ENCODE data around the gene STARD3NL.
"Not testable (repeated sequence)": the region's sequence is repeated elsewhere in the genome, so short reads cannot be mapped to it uniquely, and the experiment has no call there.

Gene STARD3NL, protein sequence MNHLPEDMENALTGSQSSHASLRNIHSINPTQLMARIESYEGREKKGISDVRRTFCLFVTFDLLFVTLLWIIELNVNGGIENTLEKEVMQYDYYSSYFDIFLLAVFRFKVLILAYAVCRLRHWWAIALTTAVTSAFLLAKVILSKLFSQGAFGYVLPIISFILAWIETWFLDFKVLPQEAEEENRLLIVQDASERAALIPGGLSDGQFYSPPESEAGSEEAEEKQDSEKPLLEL

DNA sequence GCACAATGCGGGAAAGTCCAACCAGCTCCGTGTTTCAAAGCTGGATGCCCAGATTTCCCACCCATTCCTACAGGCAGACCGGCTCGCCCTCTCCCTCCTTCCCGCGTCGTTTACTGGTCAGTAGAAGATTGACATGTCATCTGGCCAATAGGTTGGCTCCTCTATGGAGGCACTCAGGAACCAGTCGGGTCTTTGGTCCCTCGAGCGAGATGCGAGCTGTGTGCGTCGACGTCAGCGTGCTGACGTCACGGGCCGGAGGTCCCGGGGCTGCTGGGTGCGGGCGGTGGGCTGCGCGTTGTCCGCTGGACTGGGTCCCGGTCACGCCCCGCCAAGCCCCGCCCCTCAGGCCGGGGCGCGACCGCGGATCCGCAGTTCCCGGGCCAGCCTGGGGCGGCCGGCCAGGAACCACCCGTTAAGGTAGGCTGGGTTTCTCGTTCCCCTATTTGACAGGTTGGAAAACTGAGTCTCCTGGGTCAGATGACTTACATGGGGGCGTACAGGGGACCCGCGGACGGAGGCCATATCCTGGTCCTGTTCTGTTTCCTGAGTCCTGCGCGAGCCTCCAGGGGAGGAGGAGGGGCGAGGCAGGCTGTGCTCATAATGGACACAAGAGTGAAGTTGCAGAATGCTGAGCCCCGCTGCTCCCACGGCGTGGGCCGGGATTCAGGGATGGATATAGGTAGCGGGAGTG, at the start of gene STARD3NL:
Gene STARD3NL, plus strand, starts transcription at position 242 of the 691 bp plus-strand sequence. CDS start 29,260 bp downstream, outside the sequence.
- peak; percentile 56 to 72 (median 61) for DNase-seq

- no peak for DNase-seq
These were observed 48.9 kb upstream of the STARD3NL start for GRCh38 chr7:38129162-38129561.

DNA sequence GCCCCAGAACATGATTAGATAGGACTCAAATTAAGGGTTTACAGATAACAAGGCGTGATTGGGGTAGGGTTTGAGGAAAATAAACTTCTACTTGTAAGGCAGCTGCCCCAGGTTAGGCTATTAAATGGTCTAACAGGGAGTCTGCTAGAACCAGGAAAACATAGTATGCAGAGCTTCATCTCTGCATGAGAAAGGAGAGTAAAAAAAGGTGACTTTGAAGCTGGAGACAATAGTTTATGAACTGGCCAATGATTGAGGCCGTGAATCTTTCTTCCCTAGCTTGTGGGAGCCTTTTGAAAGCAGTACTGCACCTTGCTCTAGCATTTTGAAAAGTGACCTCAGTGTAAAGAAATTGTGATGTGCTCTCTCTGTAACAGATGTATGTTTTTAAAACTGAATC, 48.5 kb upstream of the STARD3NL start:
- DNase-seq = no peak

GRCh38 chr7:38138171-38138570, 39.9 kb upstream of the STARD3NL start:
- no peak for DNase-seq

GRCh38 chr7:38141187-38141586, 36.9 kb upstream of the STARD3NL start:
- DNase-seq = no peak

- no peak for DNase-seq
These were observed 35.3 kb upstream of the STARD3NL start for GRCh38 chr7:38142736-38143135.

DNA sequence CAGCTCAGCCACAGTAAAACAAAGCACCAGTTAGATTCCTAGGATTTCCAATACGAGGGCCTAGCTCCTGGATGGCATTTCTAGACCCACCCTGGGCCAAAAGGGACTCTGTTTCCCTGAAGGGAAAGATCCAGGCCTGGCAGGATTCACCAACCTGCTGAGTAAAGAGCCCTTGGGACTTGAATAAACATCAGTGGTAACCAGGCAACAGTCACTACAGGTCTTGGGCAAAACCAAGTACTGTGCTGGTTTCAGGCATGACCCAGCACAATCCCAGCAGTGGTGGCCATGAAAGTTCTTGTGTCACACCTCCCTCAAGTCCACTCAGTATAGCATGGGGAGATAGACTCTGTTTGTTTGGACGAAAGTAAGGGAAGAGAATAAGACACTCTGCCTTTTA, 31.0 kb upstream of the STARD3NL start:
- no peak for DNase-seq

DNA sequence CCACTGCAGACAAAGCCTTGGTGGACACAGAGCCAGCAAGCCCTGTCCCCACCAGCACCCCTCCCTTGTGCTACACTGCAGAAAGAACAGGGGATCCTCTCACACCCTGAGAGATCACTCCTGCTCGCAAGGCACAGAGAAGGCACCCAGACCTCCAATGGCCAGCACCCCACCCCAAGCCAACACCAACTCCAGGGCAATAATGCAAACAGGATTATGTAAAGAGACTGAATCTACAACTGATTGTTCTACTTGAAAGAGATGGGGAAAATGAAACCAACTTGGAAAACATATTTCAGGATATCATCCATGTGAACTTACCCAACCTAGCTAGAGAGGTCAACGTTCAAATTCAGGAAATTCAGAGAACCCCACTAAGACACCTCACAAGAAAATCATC, 26.5 kb upstream of the STARD3NL start:
- no peak for DNase-seq

DNA sequence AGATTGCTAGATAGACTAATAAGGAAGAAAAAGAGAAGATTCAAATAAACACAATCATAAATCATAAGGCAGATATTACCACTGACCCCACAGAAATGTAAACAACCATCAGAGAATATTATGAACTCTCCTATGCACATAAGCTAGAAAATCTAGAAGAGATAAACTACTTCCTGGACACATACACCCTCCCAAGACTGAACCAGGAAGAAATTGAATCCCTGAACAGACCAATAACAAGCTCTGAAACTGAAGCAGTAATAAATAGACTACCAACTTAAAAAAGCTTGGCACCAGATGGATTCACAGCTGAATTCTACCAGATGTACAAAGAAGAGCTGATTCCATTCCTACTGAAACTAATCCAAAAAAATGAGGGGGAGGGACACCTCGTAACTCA, 24.5 kb upstream of the STARD3NL start:
- no peak for DNase-seq

GRCh38 chr7:38154278-38154677, 23.8 kb upstream of the STARD3NL start:
- no peak for DNase-seq

DNA sequence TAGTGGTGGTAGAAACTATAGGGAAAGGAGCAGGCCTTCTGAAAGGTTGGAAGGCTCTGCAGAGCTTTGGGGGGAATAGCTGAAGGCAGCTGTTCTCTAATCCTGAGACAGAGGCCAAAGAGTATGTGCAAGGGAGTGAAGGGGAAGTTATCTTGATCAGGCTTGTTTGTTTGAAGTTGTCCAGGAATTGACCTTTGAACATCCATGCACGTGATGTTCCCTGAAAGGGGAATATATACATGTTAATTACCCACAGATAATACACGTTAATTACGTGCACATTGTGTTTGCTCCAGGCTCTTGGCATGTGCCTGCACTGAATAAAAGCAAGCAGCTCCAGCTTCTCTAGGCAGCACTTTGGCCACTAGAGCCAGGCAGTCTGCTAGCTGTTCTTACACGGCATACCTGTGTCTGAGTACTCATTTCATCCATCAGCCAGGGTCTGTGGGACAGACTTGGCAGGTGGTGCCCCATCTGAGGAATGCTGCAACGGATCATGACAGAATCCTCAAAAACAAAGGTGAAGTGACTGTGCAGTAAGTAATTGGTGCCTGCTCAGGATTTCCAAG, 18.0 kb upstream of the STARD3NL start:
- no peak for DNase-seq

- DNase-seq = no peak
These were observed 16.0 kb upstream of the STARD3NL start for GRCh38 chr7:38162036-38162435.

DNA sequence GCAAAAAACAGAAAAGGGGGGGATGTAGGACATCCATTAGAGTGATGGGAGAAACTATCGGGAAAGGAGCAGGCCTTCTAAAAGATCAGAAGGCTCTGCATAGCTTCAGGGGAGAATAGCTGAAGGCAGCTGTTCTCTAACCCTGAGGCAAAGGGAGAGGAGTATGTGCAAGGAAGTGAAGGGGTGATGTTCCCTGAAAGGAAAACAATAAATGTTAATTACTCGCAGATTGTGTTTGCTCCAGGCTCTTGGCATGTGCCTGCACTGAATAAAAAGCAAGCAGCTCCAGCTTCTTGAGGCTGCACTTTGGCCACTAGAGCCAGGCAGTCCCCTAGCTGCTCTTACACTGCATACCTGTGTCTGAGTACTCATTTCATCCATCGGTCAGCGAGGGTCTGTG, 14.4 kb upstream of the STARD3NL start:
- no peak for DNase-seq

GRCh38 chr7:38168890-38169570, 9.0 kb upstream of the STARD3NL start:
- no peak for DNase-seq

DNA sequence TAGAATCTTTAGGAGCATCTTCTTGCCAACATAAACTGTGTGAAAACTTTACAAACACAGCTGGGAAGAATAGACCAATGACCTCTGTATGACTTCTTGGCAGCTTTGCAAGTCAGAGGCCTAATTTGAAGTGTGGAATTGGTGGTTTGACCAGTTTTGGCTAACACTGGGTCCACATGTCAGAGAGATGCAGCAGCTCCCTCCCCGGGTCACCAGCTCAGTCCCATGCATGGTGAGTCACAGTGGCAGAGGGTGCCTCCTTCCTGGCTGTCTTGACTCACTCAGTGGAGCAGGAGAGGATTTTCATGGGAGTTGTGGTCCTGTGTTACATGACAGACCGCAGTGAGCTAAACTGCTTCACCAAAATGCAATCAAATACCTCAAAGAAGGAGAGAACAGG, 8.2 kb upstream of the STARD3NL start:
- no peak for DNase-seq

DNA sequence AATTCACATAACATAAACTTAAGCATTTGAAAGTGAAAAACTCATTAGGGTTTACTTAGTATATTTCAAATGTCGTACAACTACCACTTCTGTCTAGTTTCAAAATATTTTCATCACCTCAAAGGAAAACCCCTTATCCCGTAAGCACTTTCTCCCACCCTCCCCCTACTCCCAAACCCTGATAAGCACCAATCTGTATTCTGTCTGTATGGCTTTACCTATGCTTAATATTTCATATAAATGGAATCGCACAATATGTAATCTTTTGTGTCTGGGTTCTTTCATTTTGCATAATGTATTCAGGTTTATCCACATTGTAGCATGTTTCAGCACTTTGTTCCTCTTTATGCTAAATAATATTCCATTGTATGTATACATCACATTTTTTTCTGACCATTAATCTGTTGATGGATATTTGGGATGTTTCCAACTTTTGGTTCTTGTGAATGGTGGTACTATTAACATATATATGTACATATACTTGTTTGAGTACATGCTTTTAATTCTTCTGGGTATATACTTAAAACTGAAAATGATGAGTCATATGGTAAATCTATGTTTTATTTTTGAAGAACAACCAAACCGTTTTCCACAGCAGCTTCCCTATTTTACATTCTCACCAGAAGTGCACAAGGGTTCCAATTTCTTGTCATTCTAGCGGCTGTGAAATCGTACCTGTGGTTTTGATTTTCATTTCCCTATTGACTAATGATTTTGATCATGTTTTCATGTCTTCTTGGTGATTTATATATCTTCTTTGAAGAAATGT, 6.2 kb upstream of the STARD3NL start:
- no peak for DNase-seq

GRCh38 chr7:38175547-38175946, 2.5 kb upstream of the STARD3NL start:
- DNase-seq = not testable (repeated sequence)

DNA sequence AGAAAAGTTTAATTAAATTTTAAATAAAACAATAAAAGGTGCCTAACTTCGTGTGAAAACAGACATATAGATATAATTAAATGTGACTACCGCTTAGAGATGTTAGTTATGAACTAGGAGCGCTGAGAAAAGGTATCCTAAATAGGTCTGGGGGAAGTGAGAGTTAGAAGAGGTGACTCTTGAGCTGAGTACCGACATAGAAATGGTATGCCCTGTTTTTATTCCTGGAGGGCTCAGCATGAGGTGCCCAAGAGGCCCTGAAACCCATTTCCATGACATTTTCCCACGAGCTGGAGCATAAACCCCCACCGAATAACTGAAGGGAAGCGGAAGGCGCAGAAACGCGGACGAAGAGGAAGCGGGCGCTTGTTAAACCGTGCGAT, 433 bp upstream of the STARD3NL start:
- DNase-seq = no peak

GRCh38 chr7:38178695-38179344, 775 bp downstream of the STARD3NL start:
- no peak for DNase-seq

- no peak for DNase-seq
These were observed 1.8 kb downstream of the STARD3NL start for GRCh38 chr7:38179776-38180226.

DNA sequence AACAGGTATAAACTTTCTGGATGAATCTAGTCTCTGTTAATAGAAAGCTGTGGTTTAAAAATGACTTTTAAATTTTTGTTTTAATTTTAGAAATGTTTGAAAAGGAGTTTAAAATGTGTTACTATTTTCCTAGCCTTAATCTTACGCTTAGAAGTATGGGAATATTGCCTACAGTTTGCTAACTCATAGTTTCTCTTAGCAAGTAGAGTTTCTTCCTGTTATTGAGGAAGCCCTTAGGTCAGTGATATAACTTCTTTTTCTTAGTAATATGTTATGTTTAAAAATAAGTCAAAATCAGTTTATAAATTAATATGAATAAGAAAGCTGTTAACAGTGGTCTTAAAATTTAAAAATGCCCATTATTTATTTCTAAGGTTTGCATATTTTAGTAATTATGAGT, 3.1 kb downstream of the STARD3NL start:
- no peak for DNase-seq

- no peak for DNase-seq
These were observed 4.4 kb downstream of the STARD3NL start for GRCh38 chr7:38182450-38182849.
